Brain pericyte (primary cell): ENCODE results near the gene NRL.
"Not testable (repeated sequence)": the region's sequence is repeated elsewhere in the genome, so short reads cannot be mapped to it uniquely, and the experiment has no call there.

Source experiments
- DNase-seq: peaks from one replicate; pipeline ENCODE4 v3.0.0-alpha.2; 2012; ENCODE audit warnings: low read depth, low spot score

Gene NRL

DNA sequence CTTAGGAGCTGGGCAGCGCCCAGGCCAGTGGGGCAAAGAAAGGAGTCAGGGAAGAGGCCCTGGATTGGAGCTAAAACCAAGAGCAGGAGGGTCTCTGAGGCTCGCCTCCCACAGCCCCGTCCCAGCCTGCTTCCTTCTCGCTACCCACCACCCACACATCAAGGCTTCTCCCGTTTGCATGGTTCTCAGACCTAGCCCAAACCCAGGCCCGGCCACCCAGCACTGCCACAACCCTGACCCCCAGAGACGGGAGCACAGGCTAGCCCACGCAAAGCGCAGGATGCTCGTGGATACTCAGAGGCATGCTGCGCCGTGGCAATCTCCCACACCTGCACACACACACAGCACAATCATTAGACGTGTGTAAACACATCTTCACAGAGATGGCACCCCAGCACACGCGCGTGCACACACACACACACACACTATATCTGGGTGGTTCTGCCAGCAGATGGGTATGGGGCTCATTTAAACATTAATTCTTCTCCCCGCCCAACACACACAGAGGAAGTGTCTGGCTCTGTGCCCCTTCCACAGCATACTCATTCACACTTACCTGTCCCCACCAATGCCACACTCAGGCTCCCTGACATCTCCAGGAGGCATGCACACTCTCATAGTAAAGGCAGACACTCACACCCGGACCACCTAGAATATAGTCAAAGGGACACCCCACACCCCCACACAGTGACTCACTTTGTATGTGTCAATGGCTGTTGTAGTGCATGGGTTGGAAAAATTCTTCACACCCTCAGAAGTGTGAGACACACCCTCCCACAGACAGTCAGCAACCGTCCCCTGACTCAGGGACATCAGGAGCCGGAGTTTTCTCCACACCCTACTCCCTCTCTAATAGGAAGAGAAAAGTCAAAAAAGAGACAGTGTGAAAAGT, 61.8 kb downstream of the NRL start:
- DNase-seq: no peak

DNA sequence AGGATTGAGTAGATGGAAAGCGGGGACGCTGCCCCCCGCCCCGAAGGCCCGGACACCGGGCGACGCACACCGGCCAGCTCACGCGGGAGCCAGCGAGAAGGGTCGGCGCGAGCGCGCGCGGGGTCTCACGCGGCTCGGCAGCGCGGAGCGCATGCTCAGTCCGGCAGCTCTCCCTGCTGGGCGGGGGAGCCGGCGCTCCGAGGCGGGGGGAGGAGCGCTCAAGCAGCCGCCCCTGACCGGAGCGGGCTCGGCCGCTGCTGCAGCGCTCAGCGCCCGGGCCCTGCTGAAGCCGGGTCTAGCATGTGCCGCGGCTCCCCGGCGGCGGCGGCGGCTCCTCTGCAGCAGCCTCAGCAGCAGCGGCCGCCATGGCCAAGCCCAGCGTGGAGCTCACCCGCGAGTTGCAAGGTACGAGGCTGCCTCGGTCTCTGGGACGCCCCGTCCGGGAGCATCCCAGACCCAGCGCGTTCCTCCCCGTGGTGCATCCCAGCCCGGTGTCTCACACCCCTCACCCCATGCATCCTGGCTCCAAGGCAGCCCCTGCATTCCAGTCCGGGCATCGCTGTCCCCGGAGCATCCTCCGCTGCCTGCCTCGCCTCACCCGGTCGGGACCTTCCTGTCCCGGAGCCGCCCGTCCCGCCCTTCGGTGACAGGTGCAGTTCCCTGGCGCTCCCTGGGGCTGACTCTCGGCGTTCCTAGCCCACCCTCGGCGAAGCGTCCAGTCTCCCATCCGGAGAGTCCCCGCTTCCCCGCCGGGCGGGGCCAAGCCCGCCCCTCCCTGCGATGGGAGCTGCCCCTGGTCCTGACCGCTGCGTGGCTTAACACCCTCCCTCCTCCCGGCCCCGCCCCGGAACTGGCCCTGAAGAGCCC, 62.7 kb downstream of the NRL start, which contains the start of gene CARMIL3:
CARMIL3 (plus strand) TSS at position 221 of the 867 bp plus-strand sequence; CDS start at position 366, 145 bp downstream.
- DNase-seq: no peak

DNA sequence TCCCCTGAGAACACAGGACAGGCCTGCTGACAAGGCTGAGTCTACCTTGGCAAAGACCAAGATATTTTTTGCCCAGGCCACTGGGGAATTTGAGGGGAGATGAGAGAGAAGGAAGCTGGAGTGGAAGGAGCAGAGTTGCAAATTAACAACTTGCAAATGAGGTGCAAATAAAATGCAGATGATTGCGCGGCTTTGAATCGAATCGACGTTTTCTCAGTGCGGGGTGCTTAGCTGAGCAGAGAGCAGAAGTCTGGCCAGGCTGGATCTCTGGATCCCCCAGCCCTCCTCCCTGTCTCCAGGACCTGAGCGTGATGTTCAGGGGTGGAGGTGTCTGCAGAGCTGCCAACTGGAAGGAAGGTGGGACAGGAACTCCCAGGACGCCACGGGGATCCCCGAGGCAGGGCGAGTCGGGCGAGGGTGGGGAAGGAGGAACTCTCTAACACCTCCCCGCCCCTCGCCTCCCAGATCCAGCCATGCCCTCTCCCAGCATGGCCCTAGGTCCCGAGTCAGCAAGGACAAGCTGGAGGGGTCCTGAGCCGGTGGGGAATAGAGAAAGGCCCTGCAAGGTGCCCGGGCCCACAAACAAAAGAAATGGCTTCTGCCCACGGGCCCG, 63.5 kb downstream of the NRL start:
- DNase-seq: no peak

DNA sequence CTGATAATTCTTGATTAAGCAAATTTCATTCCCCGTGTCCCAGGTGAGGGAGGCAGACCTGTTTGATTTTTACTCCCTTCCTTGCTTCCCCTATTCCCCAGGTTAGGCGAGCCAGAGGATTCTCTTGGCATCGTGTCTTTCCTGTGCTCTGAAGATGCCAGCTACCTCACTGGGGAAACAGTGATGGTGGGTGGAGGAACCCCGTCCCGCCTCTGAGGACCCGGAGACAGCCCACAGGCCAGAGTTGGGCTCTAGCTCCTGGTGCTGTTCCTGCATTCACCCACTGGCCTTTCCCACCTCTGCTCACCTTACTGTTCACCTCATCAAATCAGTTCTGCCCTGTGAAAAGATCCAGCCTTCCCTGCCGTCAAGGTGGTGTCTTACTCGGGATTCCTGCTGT, 64.0 kb downstream of the NRL start:
- DNase-seq: not testable (repeated sequence)

DNA sequence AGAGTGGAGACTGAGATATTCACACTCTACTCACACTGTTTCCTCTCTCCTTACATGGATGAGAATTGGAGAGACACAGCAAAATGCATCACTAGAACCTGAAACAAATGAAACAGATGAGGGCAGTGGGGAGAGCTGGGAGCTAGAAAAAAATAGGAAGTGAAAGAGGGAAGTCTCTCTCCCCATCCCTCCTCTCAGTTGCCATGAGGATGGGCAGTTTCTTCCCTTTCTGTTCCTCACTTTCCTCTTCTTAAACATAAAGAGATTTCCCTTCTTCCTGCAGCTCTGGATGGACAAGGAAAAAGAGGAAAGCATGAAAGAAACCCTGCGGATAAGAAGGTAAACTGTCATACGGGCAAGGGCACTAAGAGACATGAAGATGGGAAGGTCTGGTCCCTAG, 65.7 kb downstream of the NRL start:
- not testable (repeated sequence) for DNase-seq

DNA sequence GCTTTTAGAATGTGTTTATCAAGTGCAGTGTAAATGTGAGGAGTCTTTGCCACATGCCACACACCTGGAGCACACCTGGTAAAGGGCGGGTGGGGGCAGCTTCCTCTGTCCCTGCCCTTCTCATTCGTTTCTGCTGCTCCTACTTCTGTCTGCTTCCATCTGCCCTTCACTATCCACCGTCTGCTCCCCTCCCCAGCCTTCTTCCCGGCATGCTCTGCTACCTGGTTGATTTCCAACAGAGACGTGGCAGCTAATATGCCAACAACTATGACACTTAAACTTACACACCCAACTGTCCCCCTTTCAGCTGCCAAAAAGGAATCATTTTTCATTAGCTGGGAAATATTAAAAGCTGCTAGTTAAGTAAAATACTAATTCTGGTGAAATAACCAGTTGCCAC, 72.0 kb downstream of the NRL start:
- no peak for DNase-seq

DNA sequence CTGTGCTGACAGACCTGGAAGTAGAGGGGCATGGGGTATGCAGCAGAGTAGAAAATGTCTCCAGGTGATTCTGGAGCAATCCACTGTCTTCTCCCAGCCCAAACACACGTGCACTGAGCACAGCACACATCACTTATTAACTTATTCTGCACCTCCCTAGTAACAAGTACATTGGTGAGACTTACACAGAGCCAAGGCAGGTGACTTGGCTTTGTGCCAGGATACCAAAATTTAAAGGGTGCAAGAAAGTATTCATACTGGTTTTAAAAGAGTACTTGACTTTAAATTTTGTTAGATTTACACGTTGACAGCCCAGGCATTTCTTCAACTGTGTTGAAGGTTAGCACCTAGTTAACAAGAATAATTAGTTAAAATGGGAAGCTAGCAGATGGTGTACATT, 74.1 kb downstream of the NRL start:
- no peak for DNase-seq

DNA sequence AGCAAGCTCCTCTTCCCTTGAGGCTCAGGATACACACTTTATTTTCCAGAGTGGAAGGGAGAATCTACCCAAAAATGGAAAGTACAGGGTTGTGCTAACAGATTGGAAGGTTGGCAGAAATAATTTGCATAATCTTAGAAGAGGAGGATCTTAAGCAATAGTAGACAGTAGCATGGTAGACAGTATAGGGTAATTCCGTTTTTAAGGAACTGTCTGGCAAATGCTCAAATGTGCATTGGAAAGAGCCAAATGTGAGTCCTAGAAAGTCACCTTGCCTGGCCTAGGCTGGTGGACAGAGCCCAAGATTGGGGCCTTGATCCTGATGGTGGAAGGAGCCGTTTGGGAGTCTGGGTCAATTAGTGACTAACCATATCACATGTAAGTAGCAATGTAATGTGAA, 76.1 kb downstream of the NRL start:
- DNase-seq: no peak

DNA sequence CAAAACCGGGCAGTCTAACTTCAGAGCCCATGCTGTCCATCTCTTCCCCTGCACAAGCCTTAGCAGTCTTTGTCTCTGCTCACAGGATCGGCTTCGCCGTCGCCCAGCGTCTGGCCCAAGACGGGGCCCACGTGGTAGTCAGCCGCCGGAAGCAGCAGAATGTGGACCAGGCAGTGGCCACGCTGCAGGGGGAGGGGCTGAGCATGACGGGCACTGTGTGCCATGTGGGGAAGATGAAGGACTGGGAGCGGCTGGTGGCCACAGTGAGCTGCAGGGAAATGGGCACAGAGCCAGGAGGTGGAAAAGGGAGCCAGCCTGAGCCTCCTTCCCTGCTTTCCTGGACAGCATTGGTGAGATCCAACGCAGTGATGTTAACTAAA, 77.1 kb downstream of the NRL start:
- no peak for DNase-seq

DNA sequence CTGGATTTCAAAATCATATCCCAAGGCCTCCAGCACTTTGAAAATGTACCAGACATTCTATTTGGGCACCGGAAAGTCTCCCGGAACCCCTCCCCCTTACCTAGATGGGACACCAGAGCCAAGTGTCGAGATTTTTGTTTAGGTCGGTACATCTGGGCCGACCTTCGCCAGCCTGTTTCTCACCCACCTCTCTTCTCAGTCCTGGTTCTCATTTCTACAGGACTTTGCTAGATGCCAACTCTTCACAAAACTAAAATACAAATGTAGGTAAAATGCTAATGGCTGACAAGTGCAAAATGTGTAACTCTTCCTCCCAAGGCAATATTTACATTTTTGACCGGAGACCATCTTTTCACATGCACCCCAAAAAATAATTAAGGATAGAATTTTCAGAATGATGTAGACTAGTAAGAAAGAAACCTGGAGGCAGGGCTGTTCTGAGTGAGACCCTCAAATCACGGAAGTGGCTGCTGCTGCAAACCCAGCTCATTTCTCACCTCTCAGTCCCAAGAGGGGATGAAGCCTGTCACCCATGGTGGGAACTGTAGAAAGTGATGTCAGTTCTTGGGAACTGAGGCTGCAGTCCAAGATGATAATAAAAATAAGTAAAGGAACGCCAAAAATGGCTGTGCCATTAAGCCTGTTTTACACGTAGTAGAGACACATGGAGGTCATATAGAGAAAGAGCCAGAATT, 77.6 kb downstream of the NRL start:
- not testable (repeated sequence) for DNase-seq

DNA sequence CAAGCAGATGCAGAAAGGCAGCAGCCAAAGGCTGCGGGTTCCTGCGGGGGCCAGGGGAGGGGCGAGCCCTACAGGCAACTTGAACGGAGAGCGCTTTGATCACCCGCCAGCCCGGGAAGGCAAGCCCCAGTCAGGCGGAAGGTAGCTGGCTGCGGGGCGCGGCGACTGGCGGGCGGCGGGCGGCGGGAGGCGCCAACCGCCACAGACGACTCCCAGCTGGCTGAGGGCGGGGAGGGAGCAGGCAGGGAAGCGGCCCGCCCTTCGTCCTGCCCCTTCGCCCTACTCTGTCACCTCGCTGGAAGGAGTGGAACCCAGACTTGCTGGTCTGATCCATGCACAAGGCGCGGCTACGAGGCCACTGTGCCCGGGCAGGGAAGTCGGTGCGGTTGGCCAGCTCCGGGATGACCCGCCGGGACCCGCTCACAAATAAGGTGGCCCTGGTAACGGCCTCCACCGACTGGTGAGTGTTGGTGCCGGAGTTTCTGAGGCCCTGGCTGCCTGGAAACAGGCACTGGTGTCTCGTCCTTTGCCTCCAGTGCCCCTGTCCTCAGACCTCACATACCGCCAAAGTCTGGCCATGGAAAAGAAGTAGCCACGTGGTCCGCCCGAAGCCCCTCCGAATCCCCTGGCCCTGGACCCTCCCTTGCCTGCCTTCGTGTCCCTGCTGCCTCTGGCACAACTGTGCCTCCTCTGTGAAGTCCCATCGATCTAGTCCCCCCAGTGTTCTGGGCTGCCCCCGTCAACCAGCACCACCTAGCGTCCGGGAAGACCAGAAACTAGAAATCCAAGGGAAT, 78.4 kb downstream of the NRL start:
- DNase-seq: peak; percentile 36

DNA sequence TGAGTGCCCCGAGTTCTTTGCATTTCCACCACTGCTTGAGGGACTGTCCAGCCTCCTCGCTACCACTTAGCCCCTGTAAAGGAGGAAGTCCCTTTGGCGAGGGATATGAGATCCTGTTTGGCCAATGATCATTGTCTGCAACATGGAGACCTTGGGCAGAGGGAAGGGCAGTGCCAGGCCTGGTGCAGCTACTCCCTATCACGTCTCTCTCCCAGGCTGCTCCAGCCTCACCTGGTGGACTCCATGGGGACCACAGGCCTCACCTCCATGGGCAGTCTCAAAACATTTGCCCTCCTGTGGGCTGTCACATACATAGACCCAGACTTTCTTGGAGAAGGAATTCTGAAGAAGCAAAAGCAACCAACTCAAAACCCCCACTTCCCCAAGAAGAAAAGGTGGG, 79.0 kb downstream of the NRL start:
- DNase-seq: not testable (repeated sequence)

DNA sequence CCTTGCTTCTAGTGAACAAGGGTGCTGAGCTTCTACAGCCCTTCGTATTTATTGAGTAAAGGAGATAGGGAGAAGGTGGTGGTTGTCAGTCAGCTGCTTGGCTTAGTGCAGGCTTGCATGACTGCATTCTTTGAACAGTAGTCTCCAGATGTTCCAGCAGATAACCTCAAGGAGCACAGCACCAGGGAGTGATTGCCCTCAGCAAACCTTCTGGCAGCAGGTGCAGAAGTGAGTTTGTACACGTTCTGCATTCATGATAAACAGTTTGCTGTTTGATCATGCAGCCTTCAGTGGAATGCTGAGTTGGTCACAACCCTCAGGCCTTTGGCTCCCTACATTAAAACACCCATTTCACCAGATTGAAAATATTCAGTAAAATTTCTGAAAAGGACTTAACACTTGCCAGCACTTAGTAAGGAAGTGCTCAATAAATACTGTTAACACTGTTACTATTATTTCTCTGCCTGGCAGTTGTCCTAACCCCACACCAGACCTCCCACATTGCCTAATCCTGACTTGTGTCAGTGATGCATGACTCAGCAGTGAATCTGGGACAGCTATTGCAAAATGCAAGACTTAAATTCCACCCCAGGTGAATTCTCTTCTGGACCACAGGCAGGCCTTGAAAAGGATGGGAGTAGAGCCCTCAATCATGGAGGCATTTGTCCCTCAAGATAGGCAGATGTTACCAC, 81.9 kb downstream of the NRL start:
- DNase-seq: no peak

DNA sequence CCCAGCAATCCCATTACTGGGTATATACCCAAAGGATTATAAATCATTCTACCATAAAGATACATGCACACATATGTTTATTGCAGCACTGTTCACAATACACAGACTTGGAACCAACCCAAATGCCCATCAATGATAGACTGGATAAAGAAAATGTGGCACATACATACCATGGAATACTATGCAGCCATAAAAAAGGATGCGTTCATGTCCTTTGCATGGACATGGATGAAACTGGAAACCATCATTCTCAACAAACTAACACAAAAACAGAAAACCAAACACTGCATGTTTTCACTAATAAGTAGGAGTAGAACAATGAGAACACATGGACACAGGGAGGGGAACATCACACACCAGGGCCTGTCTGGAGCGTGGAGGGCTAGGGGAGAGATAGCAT, 83.4 kb downstream of the NRL start:
- not testable (repeated sequence) for DNase-seq

DNA sequence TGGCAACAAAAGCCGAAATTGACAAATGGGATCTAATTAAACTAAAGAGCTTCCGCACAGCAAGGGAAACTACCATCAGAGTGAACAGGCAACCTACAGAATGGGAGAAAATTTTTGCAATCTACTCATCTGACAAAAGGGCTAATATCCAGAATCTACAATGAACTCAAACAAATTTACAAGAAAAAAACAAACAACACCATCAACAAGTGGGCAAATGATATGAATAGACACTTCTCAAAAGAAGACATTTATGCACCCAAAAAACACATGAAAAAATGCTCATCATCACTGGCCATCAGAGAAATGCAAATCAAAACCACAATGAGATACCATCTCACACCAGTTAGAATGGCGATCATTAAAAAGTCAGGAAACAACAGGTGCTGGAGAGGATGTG, 85.1 kb downstream of the NRL start:
- not testable (repeated sequence) for DNase-seq
